Panc1 (cell line): ENCODE data around the gene SERPINB10. TPM values are rescaled to one million over a fixed set of nuclear protein-coding genes. Genes with fewer than 3 reads are reported as not detected.

Experiments
- ATAC-seq: fragments of 200-7000 bp; cut with Tn5 transposase; 2 replicates; pipeline ENCODE4 v1.9.1; 2020; ENCODE audit warnings: mild to moderate bottlenecking, moderate library complexity
- BruUV-seq: library from RNA; stranded (reverse); fragments of 400-500 nt; replicated peaks from 2 replicates; lab custom pipeline; 2021; lab: Mats Ljungman, UMichigan
- CTCF ChIA-PET: fragments of 300-600 bp; sonication (Branson Sonifier 250); formaldehyde crosslinking; loops from one replicate; lab custom pipeline; 2022; ENCODE audit warnings: antibody characterized with exemption; lab: Charles Lee
- POLR2A ChIA-PET: fragments of 300-600 bp; sonication (Branson Sonifier 250); formaldehyde crosslinking; loops from one replicate; lab custom pipeline; 2022; ENCODE audit warnings: antibody characterized with exemption; lab: Charles Lee
- DNase-seq: peaks from one replicate; pipeline ENCODE4 v3.0.0-alpha.2; 2010; ENCODE audit warnings: low read depth, low spot score
- H3K27ac ChIP-seq: 2 replicates; pipeline ENCODE4 v1.5.1; 2011; ENCODE audit warnings: mild to moderate bottlenecking, low read length, inconsistent platforms
- H3K27me3 ChIP-seq: fragments of 200-500 bp; sonication (Bioruptor generic); 2 replicates; pipeline ENCODE4 v1.6.0; 2014; ENCODE audit warnings: low read length, inconsistent platforms; ENCODE audit not compliant: control insufficient read depth, insufficient read depth
- H3K36me3 ChIP-seq: fragments of 200-500 bp; sonication (Bioruptor generic); 2 replicates; pipeline ENCODE4 v1.5.1; 2014; ENCODE audit warnings: inconsistent platforms, mild to moderate bottlenecking, low read length, moderate library complexity; ENCODE audit not compliant: control insufficient read depth, insufficient read depth
- H3K4me1 ChIP-seq: 2 replicates; pipeline ENCODE4 v1.5.1; 2011; ENCODE audit warnings: inconsistent platforms, mild to moderate bottlenecking, low read length, moderate library complexity; ENCODE audit not compliant: control insufficient read depth, insufficient read depth
- H3K4me3 ChIP-seq, 2 experiments: 2 replicates each; pipeline ENCODE4 v1.5.1; 2011 to 2012; ENCODE audit warnings: low read depth in 2 of 2, low read length in 2 of 2, mild to moderate bottlenecking in 2 of 2, inconsistent platforms in 1 of 2, moderate library complexity in 1 of 2
- H3K9me3 ChIP-seq: fragments of 200-500 bp; sonication (Bioruptor generic); 2 replicates; pipeline ENCODE4 v1.5.1; 2014; ENCODE audit warnings: low read depth, mild to moderate bottlenecking, inconsistent platforms, low read length, moderate library complexity; ENCODE audit not compliant: control insufficient read depth, insufficient read depth
- CTCF ChIP-seq: fragments of 450-650 bp; IDR thresholded peaks from 2 replicates; pipeline ENCODE4 v1.5.1; 2017; ENCODE audit warnings: mild to moderate bottlenecking
- POLR2AphosphoS5 ChIP-seq: IDR thresholded peaks from 2 replicates; pipeline ENCODE4 v1.6.1; 2012; ENCODE audit warnings: mild to moderate bottlenecking, low read depth, low read length, moderate library complexity
- SIN3A ChIP-seq: IDR thresholded peaks from 2 replicates; pipeline ENCODE4 v1.6.1; 2012; ENCODE audit warnings: low read depth, mild to moderate bottlenecking, low read length, moderate library complexity, borderline replicate concordance; ENCODE audit not compliant: insufficient read depth
- TCF7L2 ChIP-seq: IDR thresholded peaks from 2 replicates; pipeline ENCODE4 v1.6.1; 2011; ENCODE audit warnings: mild to moderate bottlenecking, low read depth, low read length, inconsistent platforms
- in situ Hi-C: cut with HindIII; loops from 2 replicates; pipeline ENCODE4 v1.10.0; 2016; ENCODE audit warnings: low sequenced_read_pairs, low pct_unique_long_range_greater_than_20kb
- intact Hi-C: fragments of 100-400 bp; cut with micrococcal nuclease; formaldehyde crosslinking; loops from one replicate; pipeline ENCODE4 v1.10.0; 2022; ENCODE audit not compliant: unreplicated experiment
- total RNA-seq: library from RNA; stranded (reverse); gene quantifications from one replicate; pipeline ENCODE4 v1.2.1, GENCODE V29; 2021; ENCODE audit not compliant: unreplicated experiment
- TF ChIP-seq, protein P1 (sequence below), 2 experiments: IDR thresholded peaks; 2 replicates each; pipeline ENCODE4 v1.6.1; 2011 to 2012; ENCODE audit warnings: low read depth in 2 of 2, control low read depth in 1 of 2, low read length in 1 of 2, mild to moderate bottlenecking in 1 of 2, moderate library complexity in 1 of 2; ENCODE audit not compliant: insufficient read depth in 1 of 2

SERPINB10 gene
- total RNA-seq, 1 experiment from 2014 or later, result not detected

- ATAC-seq (no peak), DNase-seq (no peak)
- ChIA-PET CTCF (no interaction called here), POLR2A (no interaction called here)
- no peak overlapping the region for H3K27ac ChIP-seq
- TF ChIP-seq SIN3A (no peak), TCF7L2 (no peak)
- TF ChIP-seq, protein P1, sequence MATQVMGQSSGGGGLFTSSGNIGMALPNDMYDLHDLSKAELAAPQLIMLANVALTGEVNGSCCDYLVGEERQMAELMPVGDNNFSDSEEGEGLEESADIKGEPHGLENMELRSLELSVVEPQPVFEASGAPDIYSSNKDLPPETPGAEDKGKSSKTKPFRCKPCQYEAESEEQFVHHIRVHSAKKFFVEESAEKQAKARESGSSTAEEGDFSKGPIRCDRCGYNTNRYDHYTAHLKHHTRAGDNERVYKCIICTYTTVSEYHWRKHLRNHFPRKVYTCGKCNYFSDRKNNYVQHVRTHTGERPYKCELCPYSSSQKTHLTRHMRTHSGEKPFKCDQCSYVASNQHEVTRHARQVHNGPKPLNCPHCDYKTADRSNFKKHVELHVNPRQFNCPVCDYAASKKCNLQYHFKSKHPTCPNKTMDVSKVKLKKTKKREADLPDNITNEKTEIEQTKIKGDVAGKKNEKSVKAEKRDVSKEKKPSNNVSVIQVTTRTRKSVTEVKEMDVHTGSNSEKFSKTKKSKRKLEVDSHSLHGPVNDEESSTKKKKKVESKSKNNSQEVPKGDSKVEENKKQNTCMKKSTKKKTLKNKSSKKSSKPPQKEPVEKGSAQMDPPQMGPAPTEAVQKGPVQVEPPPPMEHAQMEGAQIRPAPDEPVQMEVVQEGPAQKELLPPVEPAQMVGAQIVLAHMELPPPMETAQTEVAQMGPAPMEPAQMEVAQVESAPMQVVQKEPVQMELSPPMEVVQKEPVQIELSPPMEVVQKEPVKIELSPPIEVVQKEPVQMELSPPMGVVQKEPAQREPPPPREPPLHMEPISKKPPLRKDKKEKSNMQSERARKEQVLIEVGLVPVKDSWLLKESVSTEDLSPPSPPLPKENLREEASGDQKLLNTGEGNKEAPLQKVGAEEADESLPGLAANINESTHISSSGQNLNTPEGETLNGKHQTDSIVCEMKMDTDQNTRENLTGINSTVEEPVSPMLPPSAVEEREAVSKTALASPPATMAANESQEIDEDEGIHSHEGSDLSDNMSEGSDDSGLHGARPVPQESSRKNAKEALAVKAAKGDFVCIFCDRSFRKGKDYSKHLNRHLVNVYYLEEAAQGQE (IDR thresholded peaks at IDR 0.05; ENCODE audit: insufficient read depth in 1 of 2, low read depth in 2 of 2, low read length in 1 of 2), result no peak
- no peaks in the 10 kb centered on the region for H3K36me3 ChIP-seq
- H3K9me3 ChIP-seq, result no peaks in the 10 kb centered on the region
- in situ Hi-C loops (no loop called here), intact Hi-C loops (loop anchor here (5.0 kb wide), 2 partner anchors 88 to 103 kb away; no protein-coding TSS in a partner anchor)
- no peak overlapping the region for H3K4me3 ChIP-seq
- H3K4me1 ChIP-seq, result no peaks in the 10 kb centered on the region
- H3K27me3 ChIP-seq, result no peaks in the 10 kb centered on the region
- BruUV-seq, result no TSS peak
Observed at GRCh38 chr18:63889626-63890025, 18.1 kb upstream of the SERPINB10 start.

DNA sequence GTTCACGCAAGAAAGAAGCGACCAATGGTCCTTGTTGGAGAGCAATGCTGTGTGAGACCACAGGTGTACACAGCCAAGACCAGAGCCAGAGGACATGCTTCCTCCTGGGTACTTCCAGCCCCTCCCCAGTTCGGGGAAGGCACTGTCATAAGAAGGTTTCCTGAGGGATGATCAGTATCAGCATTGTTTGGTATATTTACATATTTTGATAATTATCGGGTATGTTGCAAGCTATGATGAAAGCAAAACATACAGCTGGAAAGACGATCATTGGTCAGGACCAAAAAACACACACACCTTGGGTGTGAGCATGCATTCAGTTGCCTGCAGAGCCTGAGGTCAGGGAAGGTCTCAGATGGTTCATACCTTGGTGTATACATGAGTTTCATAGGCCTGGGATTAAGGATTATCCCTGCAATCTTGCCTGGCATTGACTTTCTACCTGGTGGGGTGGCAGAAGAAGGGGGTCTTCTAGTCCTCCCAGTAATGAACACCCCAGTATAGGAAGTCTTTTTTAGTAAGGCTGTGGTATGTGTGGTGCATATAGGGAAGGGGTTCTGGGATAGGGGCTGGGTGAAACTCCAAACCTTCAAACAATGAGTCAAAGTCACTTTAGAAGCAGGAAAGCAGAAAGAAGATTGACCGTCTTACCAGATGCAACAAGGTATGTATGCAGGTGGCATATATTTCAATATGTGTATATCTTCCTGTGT is 17.4 kb upstream of the SERPINB10 start:
- H3K9me3 ChIP-seq, result no peaks in the 10 kb centered on the region
- TF ChIP-seq SIN3A (no peak), POLR2AphosphoS5 (no peak), TCF7L2 (no peak), CTCF (no peak)
- TF ChIP-seq, protein P1 (IDR thresholded peaks at IDR 0.05; ENCODE audit: insufficient read depth in 1 of 2, low read depth in 2 of 2, low read length in 1 of 2), result no peak
- ATAC-seq (no peak), DNase-seq (no peak)
- no peak overlapping the region for H3K27ac ChIP-seq
- H3K4me1 ChIP-seq, result no peaks in the 10 kb centered on the region
- ChIA-PET CTCF (no interaction called here), POLR2A (no interaction called here)
- H3K27me3 ChIP-seq, result no peaks in the 10 kb centered on the region
- H3K4me3 ChIP-seq, result no peak overlapping the region
- in situ Hi-C loops (no loop called here), intact Hi-C loops (loop anchor here (5.0 kb wide), 2 partner anchors 87 to 102 kb away; no protein-coding TSS in a partner anchor)
- no TSS peak for BruUV-seq
- no peaks in the 10 kb centered on the region for H3K36me3 ChIP-seq
